Stomach (tissue), 9 donors: ENCODE data around the gene PLA2G15. TPM values are rescaled to one million over a fixed set of nuclear protein-coding genes. Genes with fewer than 3 reads are reported as not detected.

Experiments
- DNase-seq, 2 donors: peaks; one replicate each; pipeline versions ENCODE4 v3.0.0 to v3.0.0-alpha.2; 2013 to 2019
- H3K27ac ChIP-seq, 5 donors: fragments of 200-600 bp in 4 of 5; sonication (generic) in 4 of 5; one replicate each; pipeline ENCODE4 v1.5.1; 2013 to 2019; ENCODE audit warnings: mild to moderate bottlenecking in 1 of 5, moderate library complexity in 1 of 5
- H3K27me3 ChIP-seq, 3 donors: fragments of 200-600 bp; sonication (generic); one replicate each; pipeline ENCODE4 v1.5.1; 2017 to 2019; ENCODE audit warnings: mixed run types in 1 of 3
- H3K36me3 ChIP-seq, 4 donors: fragments of 200-600 bp; sonication (generic); 1 replicate in 3 of 4; 2 replicates in 1 of 4; pipeline ENCODE4 v1.5.1; 2016 to 2019
- H3K4me1 ChIP-seq, 4 donors: fragments of 200-600 bp; sonication (generic); one replicate each; pipeline ENCODE4 v1.5.1; 2016 to 2019
- H3K4me3 ChIP-seq, 4 donors: fragments of 200-600 bp; sonication (generic) in 3 of 4; one replicate each; pipeline ENCODE4 v1.5.1; 2016 to 2019; ENCODE audit warnings: mild to moderate bottlenecking in 1 of 4
- H3K9me3 ChIP-seq, 4 donors: fragments of 200-600 bp; sonication (generic); one replicate each; pipeline ENCODE4 v1.5.1; 2016 to 2019
- CTCF ChIP-seq, 7 experiments: fragments of 450-650 bp in 4 of 7; fragments of 200-600 bp in 3 of 7; sonication (generic) in 3 of 7; IDR thresholded peaks; one replicate each; pipeline ENCODE4 v1.5.1; 2016 to 2019; ENCODE audit warnings: antibody characterized with exemption in 7 of 7, control low read depth in 2 of 7, mild to moderate bottlenecking in 1 of 7
- EP300 ChIP-seq: sonication (generic); formaldehyde crosslinking; IDR thresholded peaks from one replicate; pipeline ENCODE4 v1.6.1; 2017; ENCODE audit warnings: antibody characterized with exemption
- POLR2A ChIP-seq, 4 donors: fragments of 450-650 bp; IDR thresholded peaks; one replicate each; pipeline ENCODE4 v1.6.1; 2016; ENCODE audit warnings: antibody characterized with exemption in 4 of 4, control low read depth in 2 of 4, mild to moderate bottlenecking in 1 of 4, moderate library complexity in 1 of 4
- POLR2AphosphoS5 ChIP-seq, 3 donors: sonication (generic); formaldehyde crosslinking; IDR thresholded peaks; one replicate each; pipeline ENCODE4 v1.6.1; 2016; ENCODE audit warnings: antibody characterized with exemption in 3 of 3
- WGBS, 5 donors: extraction: QIAGEN DNeasy Blood & Tissue Kit in 3 of 5; methylation state at CpG; one replicate each; pipeline versions ENCODE4 v1.1.5 to v1.1.7; 2013 to 2018; 5-methylcytosine and 5-hydroxymethylcytosine counted together
- intact Hi-C: fragments of 100-400 bp; cut with DNase I; formaldehyde crosslinking; loops from one replicate; pipeline ENCODE4 v1.15.1; 2023; ENCODE audit warnings: low total_unique reads
- polyA plus RNA-seq, 3 donors: library from polyadenylated mRNA; stranded (reverse); fragments of 200-250 nt; gene quantifications; one replicate each; pipeline ENCODE4 v1.2.3, GENCODE V29; 2013
- total RNA-seq, 5 donors: library from RNA; depleted of rRNA; stranded (reverse); fragments of >200 nt; gene quantifications; one replicate each; pipeline versions ENCODE4 v1.1.0 to v1.2.3, GENCODE V29; 2014 to 2016
- donor health status: healthy with polysubstance abuse.
- donor health status: Bipolar disorder and iron deficiency.
- donor health status: healthy.

Gene PLA2G15
- total and polyA plus RNA-seq, 8 donors = 3.5 to 16.5 (median 7.0) TPM

- no peak overlapping the region for H3K4me3 ChIP-seq
- H3K4me1 ChIP-seq = peaks cover 5 to 17% (median 13%) of the 10 kb centered on the region in 4 donors
- intact Hi-C loops = no loop called here
- no peaks in the 10 kb centered on the region for H3K9me3 ChIP-seq
- no peak for DNase-seq
- no peaks in the 10 kb centered on the region for H3K27me3 ChIP-seq
- no peak for TF ChIP-seq POLR2A (IDR thresholded peaks at IDR 0.05)
- TF ChIP-seq POLR2AphosphoS5 (IDR thresholded peaks at IDR 0.05) = no peak
- TF ChIP-seq EP300 = no peak
- TF ChIP-seq CTCF (IDR thresholded peaks at IDR 0.05) = no peak
- no peak overlapping the region for H3K27ac ChIP-seq
- H3K36me3 ChIP-seq = peaks cover 0 to 9% (median 6%) of the 10 kb centered on the region in 4 donors
These were observed 43.1 kb upstream of the PLA2G15 start for GRCh38 chr16:68202091-68202519.

- H3K9me3 ChIP-seq = no peaks in the 10 kb centered on the region
- H3K27me3 ChIP-seq = no peaks in the 10 kb centered on the region
- H3K36me3 ChIP-seq = peaks cover 0 to 12% (median 8%) of the 10 kb centered on the region in 4 donors
- H3K4me3 ChIP-seq = no peak overlapping the region
- TF ChIP-seq CTCF (IDR thresholded peaks at IDR 0.05) = no peak
- no peaks in the 10 kb centered on the region for H3K4me1 ChIP-seq
- intact Hi-C loops = no loop called here
- no peak for DNase-seq
- H3K27ac ChIP-seq = no peak overlapping the region
- WGBS, 5 donors = 90 to 96% (median 92%) methylated on average over 2 of the region's 2 CpGs
These were observed 38.9 kb upstream of the PLA2G15 start for GRCh38 chr16:68206245-68206644.

- TF ChIP-seq CTCF (IDR thresholded peaks at IDR 0.05) = no peak
- no peak for TF ChIP-seq EP300
- TF ChIP-seq POLR2A (IDR thresholded peaks at IDR 0.05) = no peak
- TF ChIP-seq POLR2AphosphoS5 (IDR thresholded peaks at IDR 0.05) = no peak
- no peaks in the 10 kb centered on the region for H3K9me3 ChIP-seq
- no peak for DNase-seq
- no peak overlapping the region for H3K4me3 ChIP-seq
- H3K4me1 ChIP-seq = peaks cover 0 to 5% (median 0%) of the 10 kb centered on the region in 4 donors
- H3K36me3 ChIP-seq = peaks cover 0 to 13% (median 8%) of the 10 kb centered on the region in 4 donors
- no peak overlapping the region for H3K27ac ChIP-seq
- 76 to 94% (median 90%) methylated on average over 3 of the region's 3 CpGs for WGBS, 5 donors
- intact Hi-C loops = no loop called here
- no peaks in the 10 kb centered on the region for H3K27me3 ChIP-seq
These were observed 30.4 kb upstream of the PLA2G15 start for GRCh38 chr16:68214726-68215125.

GRCh38 chr16:68215302-68215701 is 29.9 kb upstream of the PLA2G15 start:
- Histone ChIP-seq H3K27me3 (no peaks in the 10 kb centered on the region), H3K9me3 (no peaks in the 10 kb centered on the region), H3K4me1 (peaks cover 0 to 5% (median 0%) of the 10 kb centered on the region in 4 donors), H3K27ac (no peak overlapping the region), H3K36me3 (peaks cover 0 to 13% (median 8%) of the 10 kb centered on the region in 4 donors), H3K4me3 (no peak overlapping the region)
- no peak for DNase-seq
- TF ChIP-seq POLR2A (IDR thresholded peaks at IDR 0.05) = no peak
- no peak for TF ChIP-seq CTCF (IDR thresholded peaks at IDR 0.05)
- TF ChIP-seq EP300 = no peak
- no peak for TF ChIP-seq POLR2AphosphoS5 (IDR thresholded peaks at IDR 0.05)
- 80 to 92% (median 83%) methylated on average over 1 of the region's 1 CpG for WGBS, 5 donors
- intact Hi-C loops = no loop called here
